ENCODE measurements around the gene FGF23.
"Not testable (repeated sequence)": the region's sequence is repeated elsewhere in the genome, so short reads cannot be mapped to it uniquely, and the experiment has no call there.

The FGF23 gene

DNA sequence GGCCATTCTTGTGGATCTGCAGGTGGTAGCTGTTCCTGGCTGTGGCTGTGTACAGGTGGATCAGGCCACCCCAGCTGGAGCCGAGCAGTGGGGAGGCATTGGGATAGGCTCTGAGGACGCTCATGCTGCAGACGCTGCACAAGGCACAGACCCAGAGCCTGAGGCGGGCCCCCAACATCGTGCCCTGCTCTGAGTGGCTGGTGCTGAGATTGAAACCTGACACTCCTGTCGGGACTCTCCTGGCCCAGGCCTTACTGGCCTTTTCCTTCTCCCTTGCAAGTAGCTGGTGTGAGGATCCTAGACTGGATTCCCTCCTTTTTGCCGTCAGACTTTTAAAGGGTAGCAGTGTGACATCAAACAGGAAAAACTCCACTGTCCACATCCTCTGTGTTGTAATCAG is at the start of gene FGF23:
TSS of gene FGF23 (minus strand) at position 308 of the 400 bp plus-strand sequence. CDS start at position 178, 130 bp downstream.
- no peak for DNase-seq (ENCODE audit: low read depth)

DNA sequence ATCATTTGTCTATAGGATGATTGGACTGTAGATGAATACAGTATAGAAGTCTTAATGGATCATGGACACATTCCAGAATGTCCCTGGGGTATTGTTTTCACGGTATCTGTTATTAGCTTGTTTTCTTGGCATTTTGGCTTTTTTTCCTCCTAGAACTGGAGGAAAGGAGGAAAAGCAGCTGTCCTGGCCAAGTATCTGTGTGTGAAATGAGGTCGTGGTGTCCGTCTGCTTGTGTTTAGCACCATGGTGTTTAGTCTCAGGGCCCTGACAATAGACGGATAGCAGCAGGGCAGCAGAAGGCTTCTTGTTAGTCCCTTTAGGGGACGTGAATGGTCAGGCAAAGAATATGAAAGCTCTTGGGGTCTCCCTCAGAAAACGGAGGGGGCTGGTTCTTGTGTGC is 44.9 kb upstream of the FGF23 start:
- DNase-seq (ENCODE audit: low read depth): no peak

DNA sequence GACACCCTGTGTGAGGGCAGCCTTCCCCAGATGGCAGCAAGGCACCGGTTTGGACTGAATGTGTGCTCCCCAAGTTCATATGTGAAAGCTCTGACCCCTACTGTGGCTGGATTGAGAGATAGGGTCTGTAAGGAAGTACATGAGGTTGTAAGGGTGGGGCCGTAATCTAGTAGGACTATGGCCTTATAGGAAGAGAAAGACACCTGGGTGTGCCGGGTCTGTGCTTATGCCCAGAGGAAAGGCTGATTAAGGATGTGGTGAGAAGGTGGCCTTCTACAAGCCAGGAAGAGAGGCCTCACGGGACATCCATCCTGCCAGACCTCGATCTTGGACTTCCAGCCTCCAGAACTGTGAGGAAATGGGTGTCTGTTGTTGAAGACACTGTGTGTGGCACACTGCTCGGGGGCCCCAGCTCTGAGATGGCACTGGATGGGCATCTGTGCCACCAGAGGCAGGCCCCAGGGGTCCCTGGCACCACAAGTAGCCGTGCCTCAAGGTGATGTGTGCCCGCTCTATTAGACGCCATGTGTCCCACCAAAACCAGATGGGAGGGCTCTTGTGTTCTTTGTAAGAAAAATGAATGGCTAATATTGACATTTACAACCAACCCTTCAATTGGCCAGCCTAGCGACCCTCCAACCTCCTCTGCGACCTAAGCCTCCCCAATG is 44.1 kb upstream of the FGF23 start:
- DNase-seq (ENCODE audit: low read depth): peak; percentile 20

DNA sequence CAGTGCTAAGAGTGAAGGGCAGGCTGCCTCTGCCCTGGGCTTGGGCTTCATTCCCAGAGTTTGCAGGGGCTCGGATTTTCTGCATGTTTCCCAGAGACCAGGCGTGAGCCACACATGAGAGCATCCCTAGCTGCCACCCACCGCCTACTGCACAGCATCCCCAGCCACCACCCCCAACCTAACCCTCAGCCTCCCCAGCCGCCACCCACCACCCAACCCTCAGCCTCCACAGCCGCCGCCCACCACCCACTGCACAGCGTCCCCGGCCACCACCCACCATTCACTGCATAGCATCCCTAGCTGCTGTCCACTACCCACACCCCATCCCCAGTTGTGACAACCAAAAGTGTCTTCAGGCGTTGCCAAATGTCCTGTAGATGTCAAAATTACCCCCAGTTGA is 43.5 kb upstream of the FGF23 start:
- no peak for DNase-seq (ENCODE audit: low read depth)

DNA sequence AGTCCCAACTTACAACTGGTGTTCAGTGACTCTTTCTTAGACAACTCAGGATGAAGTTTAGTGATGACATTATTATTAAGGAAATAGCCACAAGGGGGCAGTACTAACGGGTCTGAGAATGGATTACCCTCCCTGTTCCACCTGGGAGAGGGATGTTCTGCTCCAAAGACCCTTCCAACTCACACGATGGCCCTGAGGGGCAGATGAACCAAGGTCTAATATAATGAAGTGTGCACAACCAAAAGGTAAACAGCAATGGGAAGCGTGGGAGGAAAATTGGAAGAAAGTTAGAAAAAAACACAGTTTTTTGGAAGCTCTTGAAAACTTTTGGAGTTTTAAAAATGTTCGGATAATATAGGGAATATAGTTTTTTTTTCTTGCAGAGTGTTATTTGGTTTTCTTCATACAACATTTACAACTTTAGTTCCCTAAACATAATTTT is 42.1 kb upstream of the FGF23 start:
- DNase-seq (ENCODE audit: low read depth): peak; percentile 24

DNA sequence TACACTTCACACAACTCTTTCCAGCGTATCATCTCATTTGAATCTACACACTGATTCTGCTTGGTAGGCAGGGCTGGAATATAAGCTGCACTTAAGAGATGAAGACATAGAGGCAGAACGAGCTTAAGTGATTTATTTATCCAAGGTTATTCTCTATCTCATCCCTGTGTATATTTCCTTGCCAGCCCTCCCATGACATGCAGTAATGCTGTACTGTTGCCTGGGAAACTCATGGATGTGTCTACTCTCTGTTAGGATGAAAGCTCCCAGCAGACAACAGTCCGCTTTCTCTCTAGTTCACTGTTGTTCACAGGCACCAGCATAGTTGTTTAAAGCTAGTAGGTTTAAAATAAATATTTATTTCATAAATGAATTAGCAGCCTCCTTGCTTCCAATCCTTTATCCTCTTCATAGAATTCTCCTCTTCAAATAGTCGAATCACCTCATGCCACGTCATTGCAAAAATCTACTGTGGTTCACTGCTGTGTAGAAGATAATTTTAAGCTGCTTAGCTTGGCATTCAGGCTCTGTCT is 40.7 kb upstream of the FGF23 start:
- no peak for DNase-seq (ENCODE audit: low read depth)

DNA sequence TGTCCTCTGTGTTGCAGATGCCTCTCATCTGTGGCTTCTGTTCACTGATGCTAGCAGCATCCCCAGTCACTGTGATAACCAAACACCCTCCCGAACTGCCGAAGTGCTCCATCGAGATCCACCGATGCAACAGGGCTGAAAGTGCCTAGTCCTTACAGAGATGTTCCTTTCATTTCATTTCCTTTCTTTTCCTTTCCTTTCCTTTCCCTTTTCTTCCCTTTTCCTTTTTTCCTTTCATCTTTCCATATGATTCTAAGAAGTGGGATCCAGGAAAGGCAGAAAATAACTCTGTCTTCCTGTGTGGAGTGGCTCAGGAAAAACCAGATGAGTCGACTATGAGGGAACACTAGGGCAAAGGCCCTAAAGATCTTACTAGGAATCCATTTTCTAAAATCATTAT is 39.4 kb upstream of the FGF23 start:
- DNase-seq (ENCODE audit: low read depth): no peak

DNA sequence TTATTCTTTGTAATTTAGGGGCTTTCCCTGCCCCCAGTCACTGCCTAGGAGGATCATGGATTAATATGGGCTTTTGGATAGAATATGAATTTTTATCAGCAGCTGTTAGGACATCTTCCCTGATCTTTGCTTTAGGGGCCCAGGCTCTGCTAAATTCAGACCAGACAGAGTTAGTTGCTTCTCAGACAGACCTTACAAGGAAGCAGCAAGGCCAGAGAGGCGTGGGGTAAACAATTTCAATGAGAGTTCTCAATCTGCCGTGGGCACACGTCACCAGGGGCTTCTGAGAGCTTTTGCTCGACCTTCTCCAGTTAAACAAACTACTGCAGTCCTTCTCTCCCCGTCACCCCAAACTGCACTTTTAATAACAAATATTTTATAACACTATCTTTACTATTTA is 38.4 kb upstream of the FGF23 start:
- DNase-seq (ENCODE audit: low read depth): no peak

DNA sequence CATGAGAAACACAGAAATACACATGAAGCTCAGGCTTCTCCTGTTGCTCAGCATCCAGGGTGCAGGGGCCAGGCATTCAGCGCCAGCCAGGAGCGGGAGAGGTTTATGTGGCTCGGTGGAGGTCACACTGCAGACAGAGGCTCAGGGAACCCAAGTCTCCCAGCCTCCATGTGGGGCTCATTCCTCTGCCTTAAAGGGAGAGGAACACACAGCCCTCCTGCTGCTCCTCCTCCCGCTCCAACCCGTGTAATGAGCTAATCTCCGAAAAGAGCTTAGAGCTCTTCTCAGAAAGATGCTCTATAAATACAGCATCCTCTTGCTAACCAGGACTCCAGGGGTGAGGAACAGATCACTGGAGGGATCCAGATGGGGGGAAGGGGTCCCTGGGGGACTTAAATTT is 37.9 kb upstream of the FGF23 start:
- DNase-seq (ENCODE audit: low read depth): no peak

DNA sequence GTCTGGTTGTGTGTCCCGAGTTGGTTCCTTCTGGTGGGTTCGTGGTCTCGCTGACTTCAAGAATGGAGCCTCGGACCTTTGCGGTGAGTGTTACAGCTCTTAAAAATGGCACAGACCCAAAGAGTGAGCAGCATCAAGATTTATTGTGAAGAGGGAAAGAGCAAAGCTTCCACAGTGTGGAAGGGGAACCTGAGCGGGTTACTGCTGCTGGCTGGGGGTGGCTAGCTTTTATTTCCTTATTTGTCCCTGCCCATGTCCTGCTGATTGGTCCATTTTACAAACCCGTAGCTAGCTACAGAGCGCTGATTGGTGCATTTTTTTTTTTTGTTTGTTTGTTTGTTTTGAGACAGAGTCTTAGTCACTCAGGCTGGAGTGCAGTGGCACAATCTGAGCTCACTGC is 36.8 kb upstream of the FGF23 start:
- no peak for DNase-seq (ENCODE audit: low read depth)

DNA sequence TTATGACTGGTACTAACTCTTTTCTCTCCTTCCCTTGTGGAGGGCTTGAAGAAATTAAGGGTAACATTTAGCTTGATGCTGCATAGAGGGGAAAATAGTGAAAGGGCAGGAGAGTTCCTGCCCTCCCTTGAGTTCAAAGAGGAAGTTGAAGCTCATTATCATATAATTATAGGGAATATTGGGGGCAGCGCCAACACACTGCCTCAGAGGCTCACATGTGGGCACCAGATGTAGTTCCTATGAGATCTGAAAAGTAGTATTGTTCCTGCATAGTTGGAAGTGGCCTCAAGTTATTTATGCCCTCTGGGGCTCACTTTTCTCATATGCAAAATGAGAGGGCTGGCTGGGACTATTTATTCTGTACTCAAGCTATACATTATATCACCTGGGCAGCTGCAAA is 33.0 kb upstream of the FGF23 start:
- no peak for DNase-seq (ENCODE audit: low read depth)

DNA sequence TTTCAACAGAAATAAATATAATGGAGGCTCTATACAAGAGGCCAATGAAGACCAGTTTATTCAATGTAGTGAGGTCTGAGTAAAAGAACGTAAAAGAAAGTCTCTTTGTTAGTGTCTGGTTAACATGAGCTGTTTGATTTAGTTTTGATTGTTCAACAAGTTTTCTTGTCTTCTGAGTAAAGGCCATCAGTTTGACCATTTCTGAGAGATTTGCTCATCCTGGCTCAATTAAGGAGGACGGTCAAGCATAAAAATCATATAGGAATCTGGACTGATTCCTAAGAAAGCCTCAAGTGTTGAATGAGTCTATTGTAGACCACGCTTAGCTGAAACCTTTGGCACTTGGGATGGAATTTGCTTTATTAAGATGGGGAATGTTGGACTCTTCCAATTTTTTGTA is 32.5 kb upstream of the FGF23 start:
- no peak for DNase-seq (ENCODE audit: low read depth)

DNA sequence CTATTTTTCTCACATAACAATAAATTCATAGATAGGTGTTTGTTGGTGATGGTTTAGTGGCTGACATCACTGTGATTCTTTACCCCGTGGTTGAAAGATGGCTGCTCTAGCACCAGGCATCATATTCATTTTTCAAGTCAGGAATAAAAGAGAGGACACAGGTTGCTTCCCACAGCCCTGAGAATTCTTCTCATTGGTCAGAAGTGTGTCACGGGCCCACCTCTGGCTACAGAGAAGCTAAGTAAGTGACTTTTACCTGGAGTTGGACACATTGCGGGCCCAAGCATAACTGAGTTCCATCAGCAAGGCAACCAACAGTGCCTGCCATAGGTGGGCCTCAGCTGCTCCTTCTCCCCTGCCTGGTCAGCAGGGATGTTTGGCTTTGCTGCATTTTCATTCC is 27.6 kb upstream of the FGF23 start:
- DNase-seq (ENCODE audit: low read depth): no peak

DNA sequence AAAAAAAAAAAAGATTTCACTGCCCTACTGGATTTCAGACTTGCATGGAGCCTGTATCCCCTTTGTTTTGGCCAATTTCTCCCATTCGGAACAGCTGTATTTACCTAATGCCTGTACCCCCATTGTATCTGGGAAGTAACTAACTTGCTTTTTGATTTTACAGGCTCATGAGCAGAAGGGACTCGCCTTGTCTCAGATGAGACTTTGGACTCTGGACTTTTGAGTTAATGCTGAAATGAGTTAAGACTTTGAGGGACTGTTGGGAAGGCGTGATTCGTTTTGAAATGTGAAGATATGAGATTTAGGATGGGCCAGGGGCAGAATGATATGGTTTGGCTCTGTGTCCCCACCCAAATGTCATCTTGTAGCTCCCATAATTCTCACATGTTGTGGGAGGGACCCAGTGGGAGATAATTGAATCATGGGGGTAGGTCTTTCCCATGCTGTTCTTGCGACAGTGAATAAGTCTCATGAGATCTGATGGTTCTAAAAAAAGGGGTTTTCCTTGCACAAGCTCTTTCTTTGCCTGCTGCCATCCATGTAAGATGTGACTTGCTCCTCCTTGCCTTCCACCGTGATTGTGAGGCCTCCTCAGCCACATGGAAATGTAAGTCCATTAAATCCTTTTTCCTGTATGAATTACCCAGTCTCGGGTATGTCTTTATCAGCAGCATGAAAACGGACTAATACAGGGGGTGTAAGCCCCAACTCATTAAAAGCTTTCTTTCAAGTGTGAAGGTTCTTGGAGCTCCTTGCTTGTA is 25.5 kb upstream of the FGF23 start:
- DNase-seq (ENCODE audit: low read depth): not testable (repeated sequence)

DNA sequence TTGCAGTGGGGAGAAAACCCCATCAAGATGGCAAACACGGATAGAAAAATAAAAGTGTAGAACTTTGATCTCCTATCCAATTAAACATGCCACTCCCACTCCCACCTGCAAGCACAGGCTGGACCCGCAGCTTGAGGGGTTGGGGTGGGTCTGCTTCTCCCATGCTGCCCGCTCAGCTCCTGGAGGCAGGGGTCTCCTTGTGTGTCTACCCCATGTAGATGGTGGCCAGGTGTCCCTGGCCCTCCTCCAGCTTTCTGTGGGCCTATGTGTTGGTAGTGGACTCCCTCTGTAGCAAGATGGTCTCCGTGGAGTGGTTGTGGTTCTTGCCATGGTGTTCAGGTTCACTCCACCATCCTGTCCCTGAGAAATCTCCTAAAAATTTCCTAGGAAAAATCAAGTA is 23.5 kb upstream of the FGF23 start:
- no peak for DNase-seq (ENCODE audit: low read depth)

DNA sequence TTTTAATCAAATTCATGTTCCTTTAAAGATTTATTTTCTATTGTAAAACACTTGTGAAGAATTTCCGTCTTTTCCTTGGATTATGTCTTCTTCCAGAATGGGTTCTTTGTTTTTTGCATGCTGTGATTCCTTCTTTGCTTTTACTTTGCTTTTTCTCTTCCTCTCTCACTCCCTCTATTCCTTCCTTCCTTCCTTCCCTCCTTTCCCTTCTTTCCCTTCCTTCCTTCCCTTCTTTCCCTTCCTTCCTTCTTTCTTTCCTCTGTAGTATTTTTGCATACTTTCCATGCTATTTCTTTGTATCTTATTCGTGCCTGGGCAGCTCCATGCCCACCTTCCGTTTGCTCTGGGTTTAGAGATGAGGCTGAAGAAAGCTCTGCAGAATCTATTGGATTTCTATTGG is 21.6 kb upstream of the FGF23 start:
- no peak for DNase-seq (ENCODE audit: low read depth)

DNA sequence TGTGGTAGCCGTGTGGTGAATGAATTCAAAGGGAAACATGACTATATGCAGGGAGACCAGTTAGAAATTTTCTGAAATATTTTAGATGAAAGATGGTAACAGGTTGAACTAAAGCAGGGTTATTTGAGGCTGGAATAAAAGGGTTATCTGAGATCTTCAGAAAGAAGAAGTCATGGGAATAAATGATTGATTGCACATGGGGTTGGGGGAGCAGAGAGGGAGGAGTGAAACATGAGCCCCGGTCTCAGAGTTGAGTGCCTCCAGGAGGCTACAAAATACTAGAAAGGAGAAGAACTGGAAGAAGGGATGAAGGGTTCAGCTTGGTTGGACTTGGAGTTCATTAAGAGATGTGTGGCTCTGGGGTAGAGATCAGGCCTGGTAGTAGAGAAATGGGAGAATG is 16.3 kb upstream of the FGF23 start:
- DNase-seq (ENCODE audit: low read depth): no peak

DNA sequence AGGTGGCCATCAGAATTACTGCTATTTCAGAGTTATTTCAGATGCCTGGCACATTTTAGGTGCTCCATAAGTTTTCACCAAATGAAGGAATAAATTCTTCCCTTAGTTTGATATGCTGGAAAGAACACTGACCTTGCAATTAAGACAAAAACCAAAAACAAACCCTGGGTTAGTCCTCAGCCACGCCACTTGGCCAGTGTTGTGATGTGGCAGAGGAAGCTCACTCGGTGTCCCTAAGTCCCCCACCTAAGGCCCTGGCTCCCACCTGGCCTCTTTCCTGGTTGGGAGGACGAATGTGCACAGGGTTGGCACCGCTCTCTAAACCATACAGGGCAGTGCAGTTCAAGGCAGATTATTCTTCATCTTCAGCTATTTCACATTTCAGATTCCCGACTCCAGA is 13.7 kb upstream of the FGF23 start:
- DNase-seq (ENCODE audit: low read depth): no peak

DNA sequence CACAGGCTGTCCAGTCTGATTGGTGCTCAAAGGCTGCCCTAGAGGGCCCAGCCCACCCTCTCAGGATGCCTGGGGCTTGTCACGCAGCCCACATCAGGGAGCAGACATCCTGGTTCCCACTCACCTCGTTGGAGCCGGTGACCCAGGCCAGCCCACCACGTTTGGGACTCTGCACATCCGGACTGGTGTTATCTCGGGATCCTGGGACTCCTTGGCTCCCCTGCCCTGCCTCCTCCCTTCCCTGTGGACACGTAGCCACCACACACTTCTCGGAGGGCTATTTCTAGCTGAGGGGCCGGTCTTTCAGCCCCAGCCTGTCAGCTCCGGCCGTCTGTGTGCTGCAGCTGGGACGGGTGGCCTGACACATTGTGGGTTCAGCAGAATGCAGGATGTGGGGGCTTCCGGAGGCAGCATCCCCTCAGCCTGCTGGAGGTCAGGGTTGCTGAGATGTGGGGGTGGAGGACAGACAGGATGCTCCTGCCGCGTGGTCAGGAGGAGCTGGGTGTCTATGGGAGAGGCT is 12.8 kb upstream of the FGF23 start:
- DNase-seq (ENCODE audit: low read depth): peak; percentile 72

DNA sequence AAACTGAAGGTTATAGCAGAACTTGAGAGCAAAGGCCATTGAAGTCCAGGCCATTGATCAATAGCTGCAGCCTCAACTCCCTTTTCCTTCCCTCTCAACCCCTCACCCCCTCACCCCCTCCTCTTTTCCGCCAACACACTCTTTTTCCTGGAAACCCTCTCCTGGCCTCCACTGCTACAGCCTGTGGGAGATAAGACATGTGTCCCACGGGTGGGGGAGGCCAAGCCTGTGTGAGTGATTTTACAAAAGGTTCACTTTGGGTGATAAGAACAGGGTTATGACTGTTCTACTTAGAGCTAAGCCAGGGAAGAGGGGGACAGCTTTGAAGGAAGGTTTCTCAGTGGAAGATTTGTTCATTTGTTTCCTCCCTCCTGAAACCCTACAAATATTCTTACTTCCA is 9.2 kb upstream of the FGF23 start:
- DNase-seq (ENCODE audit: low read depth): no peak

DNA sequence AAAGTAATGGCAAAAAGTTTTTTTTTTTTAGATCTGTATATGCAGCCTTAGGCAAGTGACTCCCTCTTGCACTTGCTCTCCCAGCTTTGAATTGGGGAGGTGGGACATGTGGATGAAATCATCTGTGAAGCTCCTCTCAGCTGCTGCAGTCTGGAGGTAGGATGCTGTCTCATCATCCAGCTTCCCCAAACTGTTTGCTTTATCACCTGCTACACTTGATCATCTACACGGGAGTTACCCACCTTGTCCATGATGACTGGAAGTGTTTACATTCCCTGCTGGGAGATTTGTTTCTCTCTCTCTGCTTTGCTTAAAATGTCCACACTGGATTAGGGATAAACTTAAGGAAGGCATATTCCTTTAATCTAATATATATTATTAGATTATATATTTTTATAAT is 8.5 kb upstream of the FGF23 start:
- DNase-seq (ENCODE audit: low read depth): no peak

DNA sequence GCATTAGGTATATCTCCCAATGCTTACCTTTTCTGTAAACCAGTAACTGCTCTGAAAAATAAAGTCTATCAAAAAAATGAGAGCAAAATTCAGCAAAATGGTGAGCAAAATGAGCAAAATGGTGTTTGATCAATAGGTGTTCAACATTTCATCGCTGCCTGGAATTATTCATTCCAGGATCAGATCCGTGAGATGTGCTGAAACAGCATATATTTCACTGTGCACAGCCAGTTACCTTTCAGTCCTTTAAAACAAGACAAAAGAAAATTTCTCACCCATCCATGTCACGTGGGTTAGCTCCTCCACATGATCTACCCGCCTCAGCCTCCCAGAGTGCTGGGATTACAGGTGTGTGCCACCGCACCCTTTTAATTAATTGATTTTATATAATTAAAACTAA is 8.1 kb upstream of the FGF23 start:
- DNase-seq (ENCODE audit: low read depth): no peak

DNA sequence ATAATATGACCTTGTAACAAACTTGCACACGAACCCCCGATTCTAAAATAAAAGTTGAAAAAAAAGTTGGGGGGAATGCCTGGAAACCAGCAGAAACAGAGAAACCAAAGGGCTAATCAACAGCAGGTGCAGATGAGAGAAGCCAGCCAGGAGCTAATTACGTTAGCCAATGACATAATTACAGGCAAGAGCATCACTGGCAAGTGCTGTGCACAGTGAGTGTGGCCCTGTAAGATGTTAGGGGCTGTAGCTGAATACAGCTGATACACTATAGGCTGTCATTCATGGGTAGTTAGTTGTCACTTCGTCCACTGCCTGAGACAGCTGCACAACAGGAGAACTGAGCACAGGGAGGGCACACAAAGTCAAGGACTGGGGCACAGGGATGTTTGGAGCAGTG is 7.3 kb upstream of the FGF23 start:
- DNase-seq (ENCODE audit: low read depth): no peak
